ENCODE data around the gene MYF5. TPM values are rescaled to one million over a fixed set of nuclear protein-coding genes. Genes with fewer than 3 reads are reported as not detected.

Gene MYF5
- total and polyA plus RNA-seq, 2 donors (not counting 3 experiments of a cell fraction or from before 2014, with no cell fraction given), result not detected

DNA sequence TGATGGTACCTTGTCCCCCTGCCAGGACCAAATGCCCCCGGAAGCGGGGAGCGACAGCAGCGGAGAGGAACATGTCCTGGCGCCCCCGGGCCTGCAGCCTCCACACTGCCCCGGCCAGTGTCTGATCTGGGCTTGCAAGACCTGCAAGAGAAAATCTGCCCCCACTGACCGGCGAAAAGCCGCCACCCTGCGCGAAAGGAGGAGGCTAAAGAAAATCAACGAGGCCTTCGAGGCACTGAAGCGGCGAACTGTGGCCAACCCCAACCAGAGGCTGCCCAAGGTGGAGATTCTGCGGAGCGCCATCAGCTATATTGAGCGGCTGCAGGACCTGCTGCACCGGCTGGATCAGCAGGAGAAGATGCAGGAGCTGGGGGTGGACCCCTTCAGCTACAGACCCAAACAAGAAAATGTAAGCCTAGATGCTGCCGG lies 8.9 kb upstream of the MYF5 start:
- dilution Hi-C loops (cut with MboI; ENCODE audit: extremely low pct_ligation_motif_present, low sequenced_read_pairs), result no loop called here
- ChIA-PET CTCF (no interaction called here), POLR2A (no interaction called here)
- no peaks in the 10 kb centered on the region for H3K9me1 ChIP-seq (replicated peaks; ENCODE audit: control insufficient read depth, extremely low read depth, insufficient read depth, low read length)
- H3K4me2 ChIP-seq (ENCODE audit: insufficient read depth, low read length), result no peak overlapping the region
- BruUV-seq (replicated peaks), result no TSS peak
- no peaks in the 10 kb centered on the region for H3K9me3 ChIP-seq (replicated peaks; ENCODE audit: control insufficient read depth, insufficient read depth, low read length)
- no peak for TF ChIP-seq FOS (IDR thresholded peaks at IDR 0.05; ENCODE audit: borderline replicate concordance, insufficient read depth, low read length)
- TF ChIP-seq, protein P1, sequence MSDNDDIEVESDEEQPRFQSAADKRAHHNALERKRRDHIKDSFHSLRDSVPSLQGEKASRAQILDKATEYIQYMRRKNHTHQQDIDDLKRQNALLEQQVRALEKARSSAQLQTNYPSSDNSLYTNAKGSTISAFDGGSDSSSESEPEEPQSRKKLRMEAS (IDR thresholded peaks at IDR 0.05; ENCODE audit: insufficient read depth, insufficient read length), result no peak
- TF ChIP-seq POLR2AphosphoS5 (IDR thresholded peaks at IDR 0.05; ENCODE audit: insufficient read depth, low read depth, low read length), result no peak
- TF ChIP-seq MYC (IDR thresholded peaks at IDR 0.05; ENCODE audit: low read depth, low read length), result no peak
- no peak for TF ChIP-seq EZH2 (IDR thresholded peaks at IDR 0.05; ENCODE audit: borderline replicate concordance, low read depth, low read length, severe bottlenecking)
- no peak for TF ChIP-seq POLR2A (IDR thresholded peaks at IDR 0.05; ENCODE audit: low read depth, low read length)
- no peak for TF ChIP-seq JUN (IDR thresholded peaks at IDR 0.05; ENCODE audit: borderline replicate concordance, insufficient read depth, insufficient read length, low read depth)
- TF ChIP-seq, protein P2, sequence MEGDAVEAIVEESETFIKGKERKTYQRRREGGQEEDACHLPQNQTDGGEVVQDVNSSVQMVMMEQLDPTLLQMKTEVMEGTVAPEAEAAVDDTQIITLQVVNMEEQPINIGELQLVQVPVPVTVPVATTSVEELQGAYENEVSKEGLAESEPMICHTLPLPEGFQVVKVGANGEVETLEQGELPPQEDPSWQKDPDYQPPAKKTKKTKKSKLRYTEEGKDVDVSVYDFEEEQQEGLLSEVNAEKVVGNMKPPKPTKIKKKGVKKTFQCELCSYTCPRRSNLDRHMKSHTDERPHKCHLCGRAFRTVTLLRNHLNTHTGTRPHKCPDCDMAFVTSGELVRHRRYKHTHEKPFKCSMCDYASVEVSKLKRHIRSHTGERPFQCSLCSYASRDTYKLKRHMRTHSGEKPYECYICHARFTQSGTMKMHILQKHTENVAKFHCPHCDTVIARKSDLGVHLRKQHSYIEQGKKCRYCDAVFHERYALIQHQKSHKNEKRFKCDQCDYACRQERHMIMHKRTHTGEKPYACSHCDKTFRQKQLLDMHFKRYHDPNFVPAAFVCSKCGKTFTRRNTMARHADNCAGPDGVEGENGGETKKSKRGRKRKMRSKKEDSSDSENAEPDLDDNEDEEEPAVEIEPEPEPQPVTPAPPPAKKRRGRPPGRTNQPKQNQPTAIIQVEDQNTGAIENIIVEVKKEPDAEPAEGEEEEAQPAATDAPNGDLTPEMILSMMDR (IDR thresholded peaks at IDR 0.05; ENCODE audit: extremely low read depth in 1 of 2, insufficient read depth in 1 of 2, low read depth in 1 of 2, low read length in 2 of 2), result no peak
- no peak for TF ChIP-seq GATA2 (IDR thresholded peaks at IDR 0.05; ENCODE audit: insufficient read depth, insufficient read length, low read depth, low read length)
- no peaks in the 10 kb centered on the region for H3K36me3 ChIP-seq (ENCODE audit: control insufficient read depth in 2 of 2, extremely low read depth in 1 of 2, insufficient read depth in 2 of 2, low read length in 2 of 2)
- no peaks in the 10 kb centered on the region for H3K27me3 ChIP-seq (ENCODE audit: control insufficient read depth in 2 of 2, insufficient read depth in 2 of 2, low read length in 2 of 2)
- FAIRE-seq (no peak), DNase-seq (ENCODE audit: low read depth, low spot score) (no peak)
- intact Hi-C loops (cut with micrococcal nuclease), result no loop called here
- H4K20me1 ChIP-seq (replicated peaks; ENCODE audit: control insufficient read depth, extremely low read depth, insufficient read depth, low read length), result no peaks in the 10 kb centered on the region
- no peak overlapping the region for H3K9ac ChIP-seq (replicated peaks; ENCODE audit: extremely low read depth, insufficient read depth, low read length)
- H2AFZ ChIP-seq (ENCODE audit: low read depth, low read length), result no peak overlapping the region
- no peaks in the 10 kb centered on the region for H3K79me2 ChIP-seq (ENCODE audit: control insufficient read depth, insufficient read depth, low read length)
- no peak overlapping the region for H3K27ac ChIP-seq (ENCODE audit: insufficient read depth, low read depth, low read length)
- H3K4me3 ChIP-seq (replicated peaks in 1 of 3; ENCODE audit: insufficient read depth in 1 of 3, low read depth in 1 of 3, low read length in 3 of 3), result no peak overlapping the region
- no peaks in the 10 kb centered on the region for H3K4me1 ChIP-seq (ENCODE audit: control insufficient read depth, extremely low read depth, insufficient read depth, low read length)
